A673 (cell line): ENCODE results near the gene TTC28.

ENCODE experiments used
- EZH2 ChIP-seq: fragments of 200-600 bp; sonication (generic); IDR thresholded peaks from 2 replicates; pipeline ENCODE4 v1.6.1; 2017; ENCODE audit warnings: borderline replicate concordance, low read depth, mild to moderate bottlenecking, mixed read lengths, antibody characterized with exemption, low read length; ENCODE audit not compliant: poor library complexity, severe bottlenecking
- TF ChIP-seq, protein P1 (sequence below): fragments of 300-800, 200-600 bp; sonication (generic); conservative IDR thresholded peaks from 2 replicates; pipeline ENCODE4 v1.5.1; 2017; ENCODE audit warnings: low read depth, mild to moderate bottlenecking, antibody characterized with exemption, low read length, moderate library complexity, mixed read lengths

- TF ChIP-seq, protein P1, sequence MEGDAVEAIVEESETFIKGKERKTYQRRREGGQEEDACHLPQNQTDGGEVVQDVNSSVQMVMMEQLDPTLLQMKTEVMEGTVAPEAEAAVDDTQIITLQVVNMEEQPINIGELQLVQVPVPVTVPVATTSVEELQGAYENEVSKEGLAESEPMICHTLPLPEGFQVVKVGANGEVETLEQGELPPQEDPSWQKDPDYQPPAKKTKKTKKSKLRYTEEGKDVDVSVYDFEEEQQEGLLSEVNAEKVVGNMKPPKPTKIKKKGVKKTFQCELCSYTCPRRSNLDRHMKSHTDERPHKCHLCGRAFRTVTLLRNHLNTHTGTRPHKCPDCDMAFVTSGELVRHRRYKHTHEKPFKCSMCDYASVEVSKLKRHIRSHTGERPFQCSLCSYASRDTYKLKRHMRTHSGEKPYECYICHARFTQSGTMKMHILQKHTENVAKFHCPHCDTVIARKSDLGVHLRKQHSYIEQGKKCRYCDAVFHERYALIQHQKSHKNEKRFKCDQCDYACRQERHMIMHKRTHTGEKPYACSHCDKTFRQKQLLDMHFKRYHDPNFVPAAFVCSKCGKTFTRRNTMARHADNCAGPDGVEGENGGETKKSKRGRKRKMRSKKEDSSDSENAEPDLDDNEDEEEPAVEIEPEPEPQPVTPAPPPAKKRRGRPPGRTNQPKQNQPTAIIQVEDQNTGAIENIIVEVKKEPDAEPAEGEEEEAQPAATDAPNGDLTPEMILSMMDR = no peak
- no peak for TF ChIP-seq EZH2
Measured at GRCh38 chr22:28413612-28414399, 265.8 kb downstream of the TTC28 start.
